Esophagus squamous epithelium (tissue), 5 donors: ENCODE results near the gene VAX1. TPM values are rescaled to one million over a fixed set of nuclear protein-coding genes. Genes with fewer than 3 reads are reported as not detected.

Experiments used
- DNase-seq: peaks from one replicate; lab custom pipeline; 2025; lab: John Stamatoyannopoulos, UW
- H3K27ac ChIP-seq, 4 donors: fragments of 200-600 bp; sonication (generic); one replicate each; pipeline ENCODE4 v1.5.1; 2016 to 2019; ENCODE audit warnings: mild to moderate bottlenecking in 1 of 4
- H3K27me3 ChIP-seq, 4 donors: fragments of 200-600 bp; sonication (generic); 1 replicate in 3 of 4; 2 replicates in 1 of 4; pipeline versions ENCODE4 v1.5.1 to v1.6.0; 2017 to 2021; ENCODE audit warnings: antibody characterized with exemption in 1 of 4
- H3K36me3 ChIP-seq, 3 donors: fragments of 200-600 bp; sonication (generic); one replicate each; pipeline ENCODE4 v1.5.1; 2016 to 2019
- H3K4me1 ChIP-seq, 3 donors: fragments of 200-600 bp; sonication (generic); one replicate each; pipeline ENCODE4 v1.5.1; 2017 to 2019
- H3K4me3 ChIP-seq, 4 donors: fragments of 200-600 bp; sonication (generic); 1 replicate in 3 of 4; 2 replicates in 1 of 4; pipeline ENCODE4 v1.5.1; 2016 to 2019; ENCODE audit warnings: mild to moderate bottlenecking in 2 of 4, moderate library complexity in 1 of 4
- H3K9me3 ChIP-seq, 3 donors: fragments of 200-600 bp; sonication (generic); one replicate each; pipeline ENCODE4 v1.5.1; 2016 to 2019
- CTCF ChIP-seq, 6 experiments: fragments of 450-650 bp in 4 of 6; fragments of 200-600 bp in 2 of 6; sonication (generic) in 2 of 6; IDR thresholded peaks; one replicate each; pipeline ENCODE4 v1.5.1; 2016 to 2019; ENCODE audit warnings: antibody characterized with exemption in 6 of 6, mild to moderate bottlenecking in 4 of 6, moderate library complexity in 4 of 6
- POLR2A ChIP-seq, 4 donors: fragments of 450-650 bp; IDR thresholded peaks; one replicate each; pipeline ENCODE4 v1.6.1; 2017; ENCODE audit warnings: antibody characterized with exemption in 4 of 4, mild to moderate bottlenecking in 4 of 4, moderate library complexity in 3 of 4
- WGBS, 2 donors: methylation state at CpG; one replicate each; pipeline ENCODE4 v1.1.5; 2018; 5-methylcytosine and 5-hydroxymethylcytosine counted together
- intact Hi-C: fragments of 100-400 bp; cut with DNase I; formaldehyde crosslinking; loops from one replicate; pipeline ENCODE4 v1.15.0; 2022
- total RNA-seq, 4 donors: library from RNA; depleted of rRNA; stranded (reverse); fragments of >200 nt; gene quantifications; one replicate each; pipeline ENCODE4 v1.1.0, GENCODE V29; 2016
- donor health status: DM: yes; HTN: yes; CAD: no.

VAX1 gene
- total RNA-seq, 4 donors from 2014 or later = 0.13 TPM; not detected in 3

GRCh38 chr10:117143103-117143823 is 5.2 kb upstream of the VAX1 start:
- H3K27me3 ChIP-seq = peaks cover 8 to 100% (median 27%) of the 10 kb centered on the region in 4 donors
- H3K36me3 ChIP-seq = no peaks in the 10 kb centered on the region
- H3K27ac ChIP-seq = no peak overlapping the region
- H3K4me3 ChIP-seq = no peak overlapping the region
- intact Hi-C loops = no loop called here
- 56 to 62% methylated on average over 5 of the region's 5 CpGs for whole genome bisulfite sequencing, 2 donors
- peaks cover 0 to 24% (median 3%) of the 10 kb centered on the region in 3 donors for H3K4me1 ChIP-seq
- DNase-seq = no peak
- no peak for TF ChIP-seq POLR2A (IDR thresholded peaks at IDR 0.05)
- no peak for TF ChIP-seq CTCF (IDR thresholded peaks at IDR 0.05)
- peaks cover 0 to 10% (median 6%) of the 10 kb centered on the region in 3 donors for H3K9me3 ChIP-seq

GRCh38 chr10:117140525-117140902 is 2.4 kb upstream of the VAX1 start:
- 13% methylated on average over 11 of the region's 23 CpGs; no CpG with 5 or more reads in 1 of the 2 donors for WGBS, 2 donors
- TF ChIP-seq CTCF (IDR thresholded peaks at IDR 0.05) = no peak
- no peak for TF ChIP-seq POLR2A (IDR thresholded peaks at IDR 0.05)
- Histone ChIP-seq H3K4me3 (no peak overlapping the region), H3K36me3 (no peaks in the 10 kb centered on the region), H3K27ac (no peak overlapping the region), H3K9me3 (peaks cover 0 to 10% (median 6%) of the 10 kb centered on the region in 3 donors), H3K4me1 (peaks cover 11 to 44% (median 19%) of the 10 kb centered on the region in 3 donors), H3K27me3 (peaks cover 22 to 100% (median 42%) of the 10 kb centered on the region in 4 donors)
- no peak for DNase-seq
- intact Hi-C loops = no loop called here

GRCh38 chr10:117139581-117140524 is 1.8 kb upstream of the VAX1 start:
- intact Hi-C loops = no loop called here
- DNase-seq = no peak
- 12 to 20% methylated on average over 2 to 17 of the region's 72 CpGs for WGBS, 2 donors
- no peak for TF ChIP-seq CTCF (IDR thresholded peaks at IDR 0.05)
- no peak for TF ChIP-seq POLR2A (IDR thresholded peaks at IDR 0.05)
- H3K27me3 ChIP-seq = peaks cover 22 to 100% (median 42%) of the 10 kb centered on the region in 4 donors
- no peaks in the 10 kb centered on the region for H3K36me3 ChIP-seq
- H3K4me1 ChIP-seq = peaks cover 13 to 44% (median 19%) of the 10 kb centered on the region in 3 donors
- no peak overlapping the region for H3K27ac ChIP-seq
- no peak overlapping the region for H3K4me3 ChIP-seq
- peaks cover 0 to 7% (median under 1%) of the 10 kb centered on the region in 3 donors for H3K9me3 ChIP-seq

- Histone ChIP-seq H3K4me1 (peaks cover 17 to 53% (median 19%) of the 10 kb centered on the region in 3 donors), H3K9me3 (no peaks in the 10 kb centered on the region), H3K27me3 (peaks cover 22 to 100% (median 42%) of the 10 kb centered on the region in 4 donors), H3K4me3 (no peak overlapping the region), H3K36me3 (no peaks in the 10 kb centered on the region), H3K27ac (no peak overlapping the region)
- intact Hi-C loops = no loop called here
- no peak for DNase-seq
- no peak for TF ChIP-seq CTCF (IDR thresholded peaks at IDR 0.05)
- TF ChIP-seq POLR2A (IDR thresholded peaks at IDR 0.05) = no peak
- WGBS, 2 donors = 3 to 14% methylated on average over 12 to 16 of the region's 19 CpGs
Measured at GRCh38 chr10:117138838-117139580, 939 bp upstream of the VAX1 start.
